NCI-H345 (cell line): Measurements from ENCODE around the gene TMEM62.

ENCODE experiments used
- DNase-seq: peaks from one replicate; lab custom pipeline; 2025; lab: John Stamatoyannopoulos, UW

TMEM62 gene

GRCh38 chr15:43133430-43134156 is at the start of gene TMEM62:
Gene TMEM62, plus strand, starts transcription at chr15:43133586. Its CDS starts 217 bp downstream, at chr15:43133803.
- peak; percentile 27 for DNase-seq

GRCh38 chr15:43085921-43086320 is 47.5 kb upstream of the TMEM62 start:
- no peak for DNase-seq

- DNase-seq: no peak
These were observed 46.8 kb upstream of the TMEM62 start for GRCh38 chr15:43086551-43086950.

GRCh38 chr15:43091859-43092258 is 41.5 kb upstream of the TMEM62 start:
- DNase-seq: no peak

- no peak for DNase-seq
These were observed 40.4 kb upstream of the TMEM62 start for GRCh38 chr15:43093026-43093425.

- no peak for DNase-seq
These were observed 38.9 kb upstream of the TMEM62 start for GRCh38 chr15:43094416-43095030.

- DNase-seq: no peak
These were observed 38.1 kb upstream of the TMEM62 start for GRCh38 chr15:43095243-43095642.

GRCh38 chr15:43095708-43096347 is 37.6 kb upstream of the TMEM62 start:
- no peak for DNase-seq

- no peak for DNase-seq
These were observed 37.0 kb upstream of the TMEM62 start for GRCh38 chr15:43096411-43096810.

GRCh38 chr15:43099105-43099845 is 34.1 kb upstream of the TMEM62 start:
- DNase-seq: no peak

GRCh38 chr15:43100971-43101370 is 32.4 kb upstream of the TMEM62 start:
- no peak for DNase-seq

GRCh38 chr15:43102187-43102586 is 31.2 kb upstream of the TMEM62 start:
- no peak for DNase-seq

- no peak for DNase-seq
These were observed 29.5 kb upstream of the TMEM62 start for GRCh38 chr15:43103907-43104306.

- DNase-seq: no peak
These were observed 29.0 kb upstream of the TMEM62 start for GRCh38 chr15:43104426-43104825.

- peak; percentile 3 for DNase-seq
These were observed 28.2 kb upstream of the TMEM62 start for GRCh38 chr15:43105077-43105736.

GRCh38 chr15:43105778-43106485 is 27.5 kb upstream of the TMEM62 start, which contains the start of gene UBR1:
Gene UBR1, minus strand, starts transcription at chr15:43106038. Its CDS starts 16 bp downstream, at chr15:43106022.
- peak; percentile 86 for DNase-seq

GRCh38 chr15:43106486-43106829 is 26.9 kb upstream of the TMEM62 start:
- no peak for DNase-seq

- DNase-seq: no peak
These were observed 25.6 kb upstream of the TMEM62 start for GRCh38 chr15:43107751-43108150.

GRCh38 chr15:43111354-43111753 is 22.0 kb upstream of the TMEM62 start:
- DNase-seq: no peak

GRCh38 chr15:43118286-43118685 is 15.1 kb upstream of the TMEM62 start:
- no peak for DNase-seq

GRCh38 chr15:43118829-43119228 is 14.6 kb upstream of the TMEM62 start:
- DNase-seq: no peak
